Activated naive CD8-positive, alpha-beta T cell treated with anti-CD3 and anti-CD28 coated beads, Interleukin-2, amount 50 U/mL, for 24 hours (primary cell): Measurements from ENCODE around the gene PSME1.

Source experiments
- ATAC-seq: fragments of 150-1000 bp; cut with Tn5 transposase; one replicate; pipeline ENCODE4 v1.10.0; 2021
- DNase-seq: peaks from one replicate; pipeline ENCODE4 v3.0.0; 2021
- H3K27ac Mint-ChIP-seq: one replicate; pipeline ENCODE4 v1.8.0; 2021; ENCODE audit warnings: mild to moderate bottlenecking, mixed read lengths
- H3K27me3 Mint-ChIP-seq: one replicate; pipeline ENCODE4 v1.8.0; 2021; ENCODE audit warnings: mixed read lengths
- H3K36me3 Mint-ChIP-seq: one replicate; pipeline ENCODE4 v1.8.0; 2021; ENCODE audit warnings: low read depth, mixed read lengths
- H3K4me1 Mint-ChIP-seq: one replicate; pipeline ENCODE4 v1.8.0; 2021; ENCODE audit warnings: mixed read lengths
- H3K4me3 Mint-ChIP-seq: one replicate; pipeline ENCODE4 v1.8.0; 2021; ENCODE audit warnings: mild to moderate bottlenecking, moderate library complexity, mixed read lengths
- H3K9me3 Mint-ChIP-seq: one replicate; pipeline ENCODE4 v1.8.0; 2021; ENCODE audit warnings: mixed read lengths

Gene PSME1

GRCh38 chr14:24157331-24157730, 21.3 kb downstream of the PSME1 start:
- Mint-ChIP-seq H3K27ac (no peak overlapping the region), H3K4me3 (no peak overlapping the region), H3K9me3 (no peaks in the 10 kb centered on the region), H3K27me3 (peaks cover 2% of the 10 kb centered on the region), H3K4me1 (peaks cover 20% of the 10 kb centered on the region), H3K36me3 (peaks cover 48% of the 10 kb centered on the region)
- ATAC-seq = no peak
- no peak for DNase-seq

DNA sequence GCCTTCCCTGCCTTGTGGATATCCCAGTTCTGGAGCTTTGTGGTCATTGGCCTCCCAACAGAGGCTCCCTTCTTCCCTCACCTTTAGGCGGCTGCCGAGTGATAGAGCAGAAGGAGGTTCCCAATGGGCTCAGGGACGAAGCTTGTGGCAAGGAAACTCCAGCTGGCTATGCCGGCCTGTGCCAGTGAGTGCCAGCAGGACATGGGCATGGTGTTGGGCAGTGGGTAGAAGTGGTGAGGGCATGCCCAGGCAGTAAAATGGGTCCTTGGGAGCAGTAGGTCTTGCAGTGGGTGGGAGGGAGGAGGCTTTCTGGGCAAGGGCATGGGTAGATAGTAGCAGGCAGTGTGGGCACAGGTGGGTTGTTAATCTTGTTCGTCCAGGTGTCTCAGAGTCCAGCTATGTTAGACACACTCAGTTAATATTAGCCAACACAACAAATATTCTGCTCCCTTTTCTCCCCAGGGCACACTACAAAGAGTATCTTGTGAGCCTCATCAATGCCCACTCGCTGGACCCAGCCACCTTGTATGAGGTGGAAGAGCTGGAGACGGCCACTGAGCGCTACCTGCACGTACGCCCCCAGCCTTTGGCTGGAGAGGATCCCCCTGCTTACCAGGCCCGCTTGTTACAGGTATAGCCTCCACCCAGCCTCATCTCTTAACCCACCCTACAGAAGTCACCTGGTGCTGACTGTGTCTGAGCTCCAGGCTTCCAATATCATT, 23.9 kb downstream of the PSME1 start:
- DNase-seq = no peak
- H3K27ac Mint-ChIP-seq = peak overlapping the region; percentile 100
- no peak overlapping the region for H3K4me3 Mint-ChIP-seq
- peaks cover 43% of the 10 kb centered on the region for H3K4me1 Mint-ChIP-seq
- H3K27me3 Mint-ChIP-seq = peaks cover 2% of the 10 kb centered on the region
- H3K9me3 Mint-ChIP-seq = no peaks in the 10 kb centered on the region
- peaks cover 64% of the 10 kb centered on the region for H3K36me3 Mint-ChIP-seq
- no peak for ATAC-seq

DNA sequence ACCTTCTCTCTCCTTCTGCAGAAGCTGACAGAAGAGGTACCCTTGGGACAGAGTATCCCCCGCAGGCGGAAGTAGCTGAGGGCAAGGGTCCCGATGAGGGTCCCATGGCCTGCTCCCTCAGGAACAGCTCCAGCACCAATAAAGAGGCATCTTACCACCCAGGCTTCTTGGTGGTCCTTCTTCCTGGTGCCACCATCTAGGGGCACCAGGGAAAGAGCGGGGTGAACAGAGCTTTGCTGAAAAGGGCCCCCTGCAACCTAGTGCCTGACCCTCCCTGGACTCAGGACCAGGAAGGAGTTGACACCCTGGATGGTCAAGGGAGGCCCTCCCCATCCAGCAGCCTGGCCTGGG, 24.5 kb downstream of the PSME1 start:
- peaks cover 43% of the 10 kb centered on the region for H3K4me1 Mint-ChIP-seq
- peaks cover 63% of the 10 kb centered on the region for H3K36me3 Mint-ChIP-seq
- no peaks in the 10 kb centered on the region for H3K9me3 Mint-ChIP-seq
- DNase-seq (no peak), ATAC-seq (no peak)
- H3K27ac Mint-ChIP-seq = peak overlapping the region; percentile 100
- peaks cover 2% of the 10 kb centered on the region for H3K27me3 Mint-ChIP-seq
- H3K4me3 Mint-ChIP-seq = no peak overlapping the region

DNA sequence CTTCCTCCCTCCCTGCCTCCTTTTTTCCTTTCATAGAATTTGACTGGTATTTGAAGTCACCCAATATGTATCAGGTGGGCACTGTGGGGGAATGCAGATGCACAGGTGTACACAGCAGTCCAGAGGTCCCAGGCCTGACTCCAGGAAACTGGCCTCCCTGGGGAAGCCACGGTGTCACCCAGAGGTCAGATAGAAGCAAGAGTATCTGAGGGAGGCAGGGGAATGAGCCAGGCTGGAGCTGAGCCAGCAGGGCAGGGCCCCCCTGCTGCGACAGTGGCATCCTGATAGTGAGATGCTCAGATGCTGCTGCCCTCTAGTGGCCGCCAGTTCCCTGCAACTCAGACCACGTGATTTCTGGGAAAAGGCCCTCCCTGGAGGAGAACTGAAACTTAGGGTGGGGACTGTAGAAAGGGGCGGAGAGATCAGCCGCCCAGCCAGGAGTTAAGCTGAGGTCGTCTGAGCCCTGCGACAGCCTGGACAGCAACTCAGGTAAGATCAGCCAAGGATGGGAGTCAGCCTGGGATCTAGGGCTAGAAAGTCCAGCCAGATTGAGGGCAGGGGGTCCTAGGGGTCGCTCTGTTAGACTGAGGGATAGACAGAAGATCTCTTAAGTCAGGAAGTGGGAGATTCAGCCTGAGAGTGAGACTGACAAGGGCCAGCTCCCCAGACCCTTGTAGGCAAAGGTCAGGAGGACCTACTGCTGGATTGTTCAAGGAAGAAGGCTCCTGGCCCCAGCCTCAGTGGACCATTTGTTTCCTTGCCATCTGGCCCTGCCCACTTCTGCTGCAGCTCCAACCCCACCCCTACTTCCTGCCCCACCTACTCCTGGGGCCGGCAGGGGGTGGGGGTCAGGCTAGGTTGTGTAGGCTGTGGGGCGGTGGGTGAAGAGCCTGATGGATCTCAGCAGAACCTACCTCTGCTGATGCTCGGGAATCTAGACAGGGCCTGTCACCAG, 25.1 kb downstream of the PSME1 start, which contains the start of gene IRF9:
Gene IRF9, plus strand, starts transcription at position 416 of the 955 bp plus-strand sequence. CDS start 880 bp downstream, outside the sequence.
- Mint-ChIP-seq H3K27ac (peak within 1 kb of the TSS; percentile 100), H3K4me1 (peaks cover 43% of the 10 kb centered on the region), H3K36me3 (peaks cover 62% of the 10 kb centered on the region), H3K27me3 (peaks cover 2% of the 10 kb centered on the region), H3K4me3 (peak within 1 kb of the TSS; percentile 97), H3K9me3 (no peaks in the 10 kb centered on the region)
- DNase-seq (peak; percentile 98), ATAC-seq (peak; percentile 85)

GRCh38 chr14:24162093-24162492, 26.1 kb downstream of the PSME1 start:
- H3K4me3 Mint-ChIP-seq = peak overlapping the region; percentile 97
- peaks cover 66% of the 10 kb centered on the region for H3K36me3 Mint-ChIP-seq
- H3K27ac Mint-ChIP-seq = peak overlapping the region; percentile 100
- peaks cover 2% of the 10 kb centered on the region for H3K27me3 Mint-ChIP-seq
- peaks cover 46% of the 10 kb centered on the region for H3K4me1 Mint-ChIP-seq
- ATAC-seq = peak; percentile 26
- peak; percentile 36 for DNase-seq
- no peaks in the 10 kb centered on the region for H3K9me3 Mint-ChIP-seq

- Mint-ChIP-seq H3K27me3 (peaks cover 2% of the 10 kb centered on the region), H3K4me3 (no peak overlapping the region), H3K27ac (peak overlapping the region; percentile 77), H3K9me3 (no peaks in the 10 kb centered on the region), H3K4me1 (peaks cover 48% of the 10 kb centered on the region), H3K36me3 (peaks cover 66% of the 10 kb centered on the region)
- DNase-seq (no peak), ATAC-seq (no peak)
Observed at GRCh38 chr14:24164518-24164991, 28.6 kb downstream of the PSME1 start.

DNA sequence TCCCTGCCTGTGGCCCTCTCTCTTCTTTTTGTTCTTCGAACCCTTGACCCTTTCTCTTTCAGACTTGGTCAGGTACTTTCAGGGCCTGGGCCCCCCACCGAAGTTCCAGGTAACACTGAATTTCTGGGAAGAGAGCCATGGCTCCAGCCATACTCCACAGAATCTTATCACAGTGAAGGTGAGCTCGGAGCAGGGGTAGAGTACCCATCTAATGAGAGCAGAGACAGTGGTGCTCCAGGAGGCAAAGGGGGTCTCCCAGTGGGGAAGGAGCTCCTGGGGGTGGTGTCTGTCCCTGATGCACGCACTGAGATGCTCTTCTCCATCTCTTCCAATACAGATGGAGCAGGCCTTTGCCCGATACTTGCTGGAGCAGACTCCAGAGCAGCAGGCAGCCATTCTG, 29.8 kb downstream of the PSME1 start:
- DNase-seq (no peak), ATAC-seq (no peak)
- peaks cover 2% of the 10 kb centered on the region for H3K27me3 Mint-ChIP-seq
- H3K4me3 Mint-ChIP-seq = no peak overlapping the region
- H3K27ac Mint-ChIP-seq = peak overlapping the region; percentile 58
- H3K9me3 Mint-ChIP-seq = no peaks in the 10 kb centered on the region
- peaks cover 45% of the 10 kb centered on the region for H3K4me1 Mint-ChIP-seq
- peaks cover 64% of the 10 kb centered on the region for H3K36me3 Mint-ChIP-seq

DNA sequence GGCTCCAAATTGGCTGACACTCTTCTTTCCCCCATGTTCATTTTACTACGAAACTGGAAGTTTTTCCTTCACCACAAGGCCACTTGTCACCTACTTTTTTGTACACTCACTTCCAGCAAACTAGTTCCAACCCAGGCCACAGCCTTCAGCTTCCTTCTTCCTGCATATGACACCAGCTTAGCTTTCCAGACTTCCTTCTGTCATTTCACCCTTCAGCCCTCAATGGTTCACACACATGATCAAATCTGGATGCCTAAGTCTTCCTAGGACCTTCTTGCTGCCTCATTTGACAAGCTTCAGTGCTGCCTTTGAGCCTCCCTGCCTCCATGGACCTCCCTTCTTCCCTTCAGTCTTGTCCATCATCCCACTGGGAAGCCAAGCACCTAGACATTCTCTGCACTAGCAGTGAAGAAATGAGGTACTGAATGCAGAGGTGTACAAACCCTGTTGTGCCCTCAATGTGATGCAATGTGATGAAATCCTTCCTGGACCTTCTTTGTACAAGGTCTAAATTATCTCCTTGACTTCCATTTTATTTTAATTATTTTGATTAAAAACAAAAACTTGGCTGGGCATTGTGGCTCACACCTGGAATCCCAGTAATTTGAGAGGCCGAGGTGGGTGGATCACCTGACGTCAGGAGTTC, 31.6 kb downstream of the PSME1 start:
- Mint-ChIP-seq H3K27me3 (no peaks in the 10 kb centered on the region), H3K4me1 (peaks cover 42% of the 10 kb centered on the region), H3K27ac (peak overlapping the region; percentile 28), H3K4me3 (no peak overlapping the region), H3K36me3 (peaks cover 50% of the 10 kb centered on the region), H3K9me3 (no peaks in the 10 kb centered on the region)
- DNase-seq (no peak), ATAC-seq (no peak)

DNA sequence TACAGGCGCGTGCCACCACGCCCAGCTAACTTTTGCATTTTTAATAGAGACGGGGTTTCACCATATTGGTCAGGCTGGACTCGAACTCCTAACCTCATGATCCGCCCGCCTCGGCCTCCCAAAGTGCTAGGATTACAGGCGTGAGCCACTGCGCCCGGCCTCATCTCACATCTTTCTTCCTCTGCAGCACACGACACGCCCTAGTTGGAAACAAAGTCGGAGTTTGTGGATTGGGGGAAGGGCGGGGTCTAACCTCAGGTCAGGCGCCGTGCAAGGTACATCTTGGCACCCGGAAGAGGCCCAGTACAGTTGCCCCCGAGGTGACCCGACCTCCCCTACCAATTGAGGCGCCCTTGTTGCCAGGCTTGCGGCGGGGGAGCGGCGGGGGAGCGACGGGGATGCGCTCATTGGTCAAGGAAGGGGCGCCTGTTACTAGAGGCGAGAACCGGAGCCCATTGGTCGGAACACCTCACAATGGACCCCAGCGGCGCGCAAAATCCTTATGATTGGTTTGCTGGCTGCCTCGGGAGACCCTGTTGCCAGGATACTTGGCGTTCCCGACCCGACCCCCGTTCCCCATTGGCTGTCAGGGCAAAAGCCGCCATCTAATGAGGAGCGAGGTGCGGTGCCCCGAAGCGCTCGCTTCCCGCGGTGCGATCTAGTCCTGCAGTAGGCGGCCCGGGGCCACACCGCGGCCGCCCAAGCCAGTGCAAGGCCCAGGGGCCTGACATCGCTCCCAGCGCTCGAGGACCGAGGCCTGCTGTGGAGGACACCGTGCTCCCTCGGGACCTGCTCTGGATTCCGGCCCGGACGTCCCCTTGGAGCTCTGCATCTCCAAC, 35.6 kb downstream of the PSME1 start, which contains the start of gene REC8:
Gene REC8, plus strand, starts transcription at position 659 of the 839 bp plus-strand sequence. CDS start 473 bp downstream, outside the sequence.
- Mint-ChIP-seq H3K4me3 (peak within 1 kb of the TSS; percentile 77), H3K4me1 (peaks cover 24% of the 10 kb centered on the region), H3K36me3 (peaks cover 21% of the 10 kb centered on the region), H3K27ac (peak within 1 kb of the TSS; percentile 22), H3K27me3 (no peaks in the 10 kb centered on the region), H3K9me3 (no peaks in the 10 kb centered on the region)
- DNase-seq (peak; percentile 78), ATAC-seq (peak; percentile 83)

DNA sequence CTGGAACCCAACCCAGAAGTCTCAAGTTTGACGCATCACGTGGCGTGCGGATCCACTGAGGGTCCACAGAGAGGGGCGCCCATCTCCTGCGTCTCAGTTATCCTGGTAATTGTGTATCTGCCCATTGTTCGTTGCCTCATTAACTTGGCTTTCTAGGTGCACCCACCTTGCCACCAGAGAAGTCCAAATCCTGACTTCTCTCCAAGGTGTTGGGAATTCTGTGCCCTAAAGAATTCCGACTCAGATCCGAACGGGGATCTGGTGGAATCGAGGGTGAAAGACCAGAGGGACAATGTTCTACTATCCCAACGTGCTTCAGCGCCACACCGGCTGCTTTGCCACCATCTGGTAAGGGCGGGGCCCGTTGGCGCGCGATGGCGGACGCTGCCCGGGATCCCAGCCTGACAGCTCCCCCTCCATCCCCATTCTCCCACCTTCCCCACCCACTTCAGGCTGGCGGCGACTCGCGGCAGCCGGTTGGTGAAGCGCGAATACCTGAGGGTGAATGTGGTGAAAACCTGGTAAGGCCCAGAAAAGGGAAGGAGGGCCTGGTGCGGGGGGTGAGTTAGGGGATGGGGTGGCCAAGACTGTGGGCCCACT, 36.4 kb downstream of the PSME1 start:
- DNase-seq = no peak
- peak overlapping the region; percentile 14 for H3K27ac Mint-ChIP-seq
- peaks cover 18% of the 10 kb centered on the region for H3K36me3 Mint-ChIP-seq
- H3K9me3 Mint-ChIP-seq = no peaks in the 10 kb centered on the region
- H3K27me3 Mint-ChIP-seq = no peaks in the 10 kb centered on the region
- peak overlapping the region; percentile 75 for H3K4me3 Mint-ChIP-seq
- H3K4me1 Mint-ChIP-seq = peaks cover 22% of the 10 kb centered on the region
- ATAC-seq = no peak

DNA sequence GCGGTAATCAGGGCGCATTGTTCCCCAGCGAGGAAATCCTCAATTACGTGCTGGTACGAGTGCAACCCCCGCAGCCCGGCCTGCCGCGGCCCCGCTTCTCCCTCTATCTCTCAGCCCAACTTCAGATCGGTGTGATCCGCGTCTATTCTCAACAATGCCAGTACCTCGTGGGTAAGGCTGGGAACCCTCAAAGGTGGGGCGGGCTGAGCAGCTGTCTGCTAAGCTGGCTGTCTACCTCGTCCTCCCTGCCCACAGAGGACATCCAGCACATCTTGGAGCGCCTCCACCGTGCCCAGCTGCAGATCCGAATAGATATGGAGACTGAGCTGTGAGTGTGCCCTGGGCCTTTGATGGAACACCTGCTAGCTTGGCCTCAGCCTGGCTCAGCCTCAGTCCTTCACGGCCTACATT, 36.9 kb downstream of the PSME1 start:
- no peaks in the 10 kb centered on the region for H3K9me3 Mint-ChIP-seq
- no peak overlapping the region for H3K27ac Mint-ChIP-seq
- H3K36me3 Mint-ChIP-seq = peaks cover 16% of the 10 kb centered on the region
- H3K4me3 Mint-ChIP-seq = peak overlapping the region; percentile 75
- DNase-seq (no peak), ATAC-seq (no peak)
- H3K4me1 Mint-ChIP-seq = peaks cover 21% of the 10 kb centered on the region
- no peaks in the 10 kb centered on the region for H3K27me3 Mint-ChIP-seq

DNA sequence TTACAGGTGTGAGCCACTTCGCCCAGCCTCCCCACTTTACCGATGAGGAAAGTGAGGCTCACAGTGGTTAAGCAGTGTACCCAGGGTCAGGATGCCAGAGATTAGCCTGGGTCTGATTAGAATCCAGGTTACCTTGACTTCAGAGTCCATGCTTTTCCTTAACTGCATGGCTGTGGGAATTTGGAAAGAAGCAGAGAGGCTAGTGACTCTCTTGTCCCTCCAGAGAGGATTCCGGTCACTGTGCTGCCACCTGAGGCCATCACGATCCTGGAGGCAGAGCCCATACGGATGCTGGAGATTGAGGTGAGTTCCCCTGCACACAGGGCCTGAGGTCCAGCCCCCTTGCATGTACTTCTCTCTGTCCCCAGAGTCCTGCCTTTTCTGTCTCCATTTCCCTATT, 40.6 kb downstream of the PSME1 start:
- ATAC-seq (no peak), DNase-seq (no peak)
- no peak overlapping the region for H3K27ac Mint-ChIP-seq
- no peaks in the 10 kb centered on the region for H3K27me3 Mint-ChIP-seq
- peaks cover 9% of the 10 kb centered on the region for H3K4me1 Mint-ChIP-seq
- peaks cover 14% of the 10 kb centered on the region for H3K36me3 Mint-ChIP-seq
- H3K4me3 Mint-ChIP-seq = no peak overlapping the region
- no peaks in the 10 kb centered on the region for H3K9me3 Mint-ChIP-seq

DNA sequence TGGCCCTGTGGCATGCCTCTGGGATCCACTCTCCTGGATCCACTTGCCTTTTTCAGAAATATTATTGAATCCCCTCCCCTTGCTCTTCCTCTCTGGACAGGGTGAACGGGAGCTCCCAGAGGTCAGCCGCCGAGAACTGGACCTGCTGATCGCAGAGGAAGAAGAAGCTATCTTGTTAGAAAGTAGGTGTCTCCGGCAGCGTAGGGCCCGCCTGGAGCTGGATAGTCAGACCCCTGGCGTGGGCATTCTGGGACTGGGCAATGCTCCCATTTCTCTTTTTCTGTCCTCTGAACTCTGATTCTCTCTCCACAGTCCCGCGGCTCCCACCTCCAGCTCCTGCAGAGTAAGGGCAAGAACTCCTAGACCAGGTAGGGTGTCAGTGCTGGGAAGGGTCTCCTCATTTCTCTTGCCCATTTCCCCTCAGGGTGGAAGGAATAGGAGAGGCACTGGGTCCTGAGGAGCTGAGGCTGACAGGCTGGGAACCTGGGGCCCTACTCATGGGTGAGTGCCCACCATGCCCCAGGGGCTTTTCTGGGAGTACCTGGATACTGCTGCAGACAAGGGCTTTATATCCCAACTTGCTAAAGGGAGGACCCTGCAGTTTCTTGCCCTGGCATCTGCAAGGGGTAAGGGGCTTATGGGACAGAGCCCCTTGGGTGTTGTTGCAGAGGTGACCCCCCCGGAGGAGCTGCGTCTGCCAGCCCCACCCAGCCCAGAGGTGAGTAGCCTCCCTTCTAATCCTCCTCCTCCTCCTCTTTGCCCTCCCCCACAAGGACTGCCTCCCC, 41.2 kb downstream of the PSME1 start:
- H3K4me1 Mint-ChIP-seq = peaks cover 6% of the 10 kb centered on the region
- no peak overlapping the region for H3K27ac Mint-ChIP-seq
- H3K4me3 Mint-ChIP-seq = no peak overlapping the region
- ATAC-seq (no peak), DNase-seq (no peak)
- no peaks in the 10 kb centered on the region for H3K9me3 Mint-ChIP-seq
- peaks cover 19% of the 10 kb centered on the region for H3K36me3 Mint-ChIP-seq
- no peaks in the 10 kb centered on the region for H3K27me3 Mint-ChIP-seq
